Kidney epithelial cell (primary cell): Measurements from ENCODE around the gene HOXC10. TPM values are rescaled to one million over a fixed set of nuclear protein-coding genes. Genes with fewer than 3 reads are reported as not detected.

ENCODE experiments used
- DNase-seq: peaks from one replicate; pipeline ENCODE4 v3.0.0-alpha.2; 2010; ENCODE audit warnings: low read depth
- H3K27me3 ChIP-seq: 2 replicates; pipeline ENCODE4 v1.6.0; 2011; ENCODE audit warnings: low read length; ENCODE audit not compliant: control insufficient read depth, insufficient read depth
- H3K36me3 ChIP-seq: 2 replicates; pipeline ENCODE4 v1.5.1; 2011; ENCODE audit warnings: low read length; ENCODE audit not compliant: control insufficient read depth, insufficient read depth
- H3K4me3 ChIP-seq: 2 replicates; pipeline ENCODE4 v1.5.1; 2011; ENCODE audit warnings: low read depth, mild to moderate bottlenecking, control low read depth, low read length
- total RNA-seq: library from RNA; depleted of rRNA; stranded (reverse); fragments of >200 nt; gene quantifications from 2 replicates; pipeline ENCODE4 v1.2.3, GENCODE V29; 2015
- TF ChIP-seq, protein P1 (sequence below): IDR thresholded peaks from 2 replicates; pipeline ENCODE4 v1.5.1; 2011; ENCODE audit warnings: mild to moderate bottlenecking, moderate library complexity, low read length, control low read depth, inconsistent platforms; ENCODE audit not compliant: insufficient read depth, poor library complexity, severe bottlenecking

Gene HOXC10
- total RNA-seq, 1 donor from 2014 or later, result 5.9 TPM

- TF ChIP-seq, protein P1, sequence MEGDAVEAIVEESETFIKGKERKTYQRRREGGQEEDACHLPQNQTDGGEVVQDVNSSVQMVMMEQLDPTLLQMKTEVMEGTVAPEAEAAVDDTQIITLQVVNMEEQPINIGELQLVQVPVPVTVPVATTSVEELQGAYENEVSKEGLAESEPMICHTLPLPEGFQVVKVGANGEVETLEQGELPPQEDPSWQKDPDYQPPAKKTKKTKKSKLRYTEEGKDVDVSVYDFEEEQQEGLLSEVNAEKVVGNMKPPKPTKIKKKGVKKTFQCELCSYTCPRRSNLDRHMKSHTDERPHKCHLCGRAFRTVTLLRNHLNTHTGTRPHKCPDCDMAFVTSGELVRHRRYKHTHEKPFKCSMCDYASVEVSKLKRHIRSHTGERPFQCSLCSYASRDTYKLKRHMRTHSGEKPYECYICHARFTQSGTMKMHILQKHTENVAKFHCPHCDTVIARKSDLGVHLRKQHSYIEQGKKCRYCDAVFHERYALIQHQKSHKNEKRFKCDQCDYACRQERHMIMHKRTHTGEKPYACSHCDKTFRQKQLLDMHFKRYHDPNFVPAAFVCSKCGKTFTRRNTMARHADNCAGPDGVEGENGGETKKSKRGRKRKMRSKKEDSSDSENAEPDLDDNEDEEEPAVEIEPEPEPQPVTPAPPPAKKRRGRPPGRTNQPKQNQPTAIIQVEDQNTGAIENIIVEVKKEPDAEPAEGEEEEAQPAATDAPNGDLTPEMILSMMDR, result no peak
- H3K4me3 ChIP-seq, result no peak overlapping the region
- no peak for DNase-seq
- peaks cover 99% of the 10 kb centered on the region for H3K27me3 ChIP-seq
- no peaks in the 10 kb centered on the region for H3K36me3 ChIP-seq
These were observed 30.9 kb upstream of the HOXC10 start for GRCh38 chr12:53953831-53954693.

GRCh38 chr12:53954694-53955035, 30.3 kb upstream of the HOXC10 start, which contains the start of gene HOXC12:
HOXC12 (plus strand) TSS chr12:53954903; CDS start chr12:53954930, 27 bp downstream.
- Histone ChIP-seq H3K4me3 (no peak within 1 kb of the TSS), H3K27me3 (peaks cover 99% of the 10 kb centered on the region), H3K36me3 (no peaks in the 10 kb centered on the region)
- TF ChIP-seq, protein P1, result no peak
- no peak for DNase-seq

DNA sequence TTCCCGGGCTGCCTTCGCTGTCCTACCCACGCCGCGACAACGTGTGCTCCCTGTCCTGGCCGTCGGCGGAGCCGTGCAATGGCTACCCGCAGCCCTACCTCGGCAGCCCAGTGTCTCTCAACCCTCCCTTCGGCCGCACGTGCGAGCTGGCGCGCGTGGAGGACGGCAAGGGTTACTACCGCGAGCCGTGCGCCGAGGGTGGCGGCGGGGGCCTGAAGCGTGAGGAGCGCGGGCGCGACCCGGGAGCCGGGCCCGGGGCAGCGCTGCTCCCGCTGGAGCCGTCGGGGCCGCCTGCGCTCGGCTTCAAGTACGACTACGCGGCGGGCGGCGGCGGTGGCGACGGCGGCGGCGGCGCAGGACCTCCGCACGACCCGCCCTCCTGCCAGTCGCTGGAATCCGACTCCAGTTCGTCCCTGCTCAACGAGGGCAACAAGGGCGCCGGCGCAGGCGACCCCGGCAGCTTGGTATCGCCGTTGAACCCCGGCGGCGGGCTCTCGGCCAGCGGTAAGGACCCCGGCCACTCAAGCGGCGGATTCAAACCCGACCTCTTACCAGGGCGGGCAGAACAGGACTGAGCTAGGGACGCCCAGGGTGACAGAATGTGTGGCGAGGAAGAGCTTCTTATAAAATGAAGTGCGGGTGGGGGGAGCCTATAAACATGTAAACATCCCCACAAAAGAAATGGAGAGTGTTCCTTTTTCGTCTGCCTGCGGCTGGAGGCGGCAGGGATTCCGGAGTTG, 29.7 kb upstream of the HOXC10 start:
- no peak for DNase-seq
- TF ChIP-seq, protein P1, result no peak
- Histone ChIP-seq H3K4me3 (no peak overlapping the region), H3K27me3 (peaks cover 99% of the 10 kb centered on the region), H3K36me3 (no peaks in the 10 kb centered on the region)

- no peak for DNase-seq
- Histone ChIP-seq H3K27me3 (peaks cover 99% of the 10 kb centered on the region), H3K36me3 (no peaks in the 10 kb centered on the region), H3K4me3 (no peak overlapping the region)
- TF ChIP-seq, protein P1, result no peak
These were observed 29.1 kb upstream of the HOXC10 start for GRCh38 chr12:53955776-53956250.

DNA sequence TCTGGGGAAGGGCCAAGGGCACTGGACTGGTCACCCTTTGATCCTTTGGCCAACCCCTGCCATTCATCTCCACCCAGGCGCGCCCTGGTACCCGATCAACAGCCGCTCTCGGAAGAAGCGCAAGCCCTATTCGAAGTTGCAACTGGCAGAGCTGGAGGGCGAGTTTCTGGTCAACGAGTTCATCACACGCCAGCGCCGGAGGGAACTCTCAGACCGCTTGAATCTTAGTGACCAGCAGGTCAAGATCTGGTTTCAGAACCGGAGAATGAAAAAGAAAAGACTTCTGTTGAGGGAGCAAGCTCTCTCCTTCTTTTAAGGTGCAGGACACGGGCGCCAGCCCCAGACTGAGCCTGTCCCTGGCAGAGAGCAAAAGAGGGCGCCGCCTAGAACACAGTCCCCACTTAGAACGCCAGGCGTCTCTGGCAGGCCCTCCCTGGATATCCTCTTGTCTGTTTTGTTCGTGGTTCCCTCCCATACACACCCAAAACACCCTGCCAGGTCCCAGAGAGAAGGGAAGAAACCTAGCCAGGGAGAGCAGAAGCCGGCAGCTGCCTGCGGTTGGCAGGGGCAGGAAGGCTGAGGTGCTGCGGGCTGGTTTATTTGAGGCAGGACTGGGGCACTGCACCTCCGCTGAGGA, 28.6 kb upstream of the HOXC10 start:
- no peak for DNase-seq
- TF ChIP-seq, protein P1, result no peak
- Histone ChIP-seq H3K27me3 (peaks cover 99% of the 10 kb centered on the region), H3K4me3 (no peak overlapping the region), H3K36me3 (no peaks in the 10 kb centered on the region)
